HepG2 (cell line): ENCODE measurements around the gene TBC1D16. TPM values are rescaled to one million over a fixed set of nuclear protein-coding genes. Genes with fewer than 3 reads are reported as not detected.

Source experiments
- ATAC-seq: fragments of 200-7000 bp; cut with Tn5 transposase; 3 replicates; pipeline ENCODE4 v1.9.1; 2020; ENCODE audit warnings: mild to moderate bottlenecking, moderate library complexity
- BruUV-seq: library from RNA; stranded (reverse); fragments of 400-500 nt; replicated peaks from 2 replicates; lab custom pipeline; 2021; lab: Mats Ljungman, UMichigan
- CTCF ChIA-PET: fragments of 300-600 bp; formaldehyde crosslinking; extraction: SDS; loops from one replicate; lab custom pipeline; 2021; ENCODE audit warnings: low total read pairs, inconsistent platforms, low intra/inter-chr PET ratio; lab: Yijun Ruan, JAX
- POLR2A ChIA-PET: fragments of 350-600 bp; sonication (Branson Sonifier 250); formaldehyde crosslinking; loops from one replicate; lab custom pipeline; 2020; ENCODE audit warnings: antibody characterized with exemption, inconsistent platforms; lab: Yijun Ruan, JAX
- DNase-seq: peaks from one replicate; pipeline ENCODE4 v3.0.0-alpha.2; 2015; ENCODE audit warnings: low spot score
- FAIRE-seq: peaks from 3 replicates; lab custom pipeline; 2011; peaks lifted over from hg19 to GRCh38; lab: Jason Lieb, UNC
- H2AFZ ChIP-seq: one replicate; pipeline ENCODE4 v1.6.1; 2011; ENCODE audit warnings: low read length, inconsistent platforms
- H3K27ac ChIP-seq: fragments of 300-600 bp; 3 replicates; pipeline ENCODE4 v1.8.0; 2011; ENCODE audit warnings: mixed run types, mild to moderate bottlenecking, mixed read lengths, low read length, inconsistent platforms; ENCODE audit not compliant: insufficient read depth; ENCODE audit errors: extremely low read length
- H3K27me3 ChIP-seq, 2 experiments: fragments of 200-600 bp in 1 of 2; 2 replicates in 1 of 2; 3 replicates in 1 of 2; pipeline versions ENCODE4 v1.6.0 to v1.8.0; 2011; ENCODE audit warnings: low read length in 2 of 2, mild to moderate bottlenecking in 2 of 2, moderate library complexity in 2 of 2, inconsistent platforms in 1 of 2; ENCODE audit not compliant: insufficient read depth in 2 of 2, control insufficient read depth in 1 of 2
- H3K36me3 ChIP-seq, 2 experiments: fragments of 200-600 bp in 1 of 2; replicated peaks in 1 of 2; 2 replicates in 1 of 2; 3 replicates in 1 of 2; pipeline versions ENCODE4 v1.5.1 to v1.8.0; 2011; ENCODE audit warnings: low read length in 2 of 2, inconsistent platforms in 1 of 2; ENCODE audit not compliant: insufficient read depth in 2 of 2, control insufficient read depth in 1 of 2
- H3K4me1 ChIP-seq: 2 replicates; pipeline ENCODE4 v1.5.1; 2012; ENCODE audit warnings: low read length, inconsistent platforms; ENCODE audit not compliant: insufficient read depth
- H3K4me2 ChIP-seq: 2 replicates; pipeline ENCODE4 v1.6.0; 2011; ENCODE audit warnings: low read depth, low read length, inconsistent platforms
- H3K4me3 ChIP-seq, 3 experiments: fragments of 200-600 bp in 1 of 3; sonication (generic), shearing (Covaris generic) in 1 of 3; replicated peaks in 1 of 3; 2 replicates each; pipeline ENCODE4 v1.5.1; 2011 to 2016; ENCODE audit warnings: low read length in 3 of 3, inconsistent platforms in 2 of 3, low read depth in 2 of 3, mild to moderate bottlenecking in 2 of 3, control low read depth in 1 of 3, mixed read lengths in 1 of 3; ENCODE audit not compliant: insufficient read depth in 1 of 3
- H3K79me2 ChIP-seq: one replicate; pipeline ENCODE4 v1.6.1; 2011; ENCODE audit warnings: low read length, inconsistent platforms; ENCODE audit not compliant: insufficient read depth
- H3K9ac ChIP-seq: 2 replicates; pipeline ENCODE4 v1.6.0; 2011; ENCODE audit warnings: mild to moderate bottlenecking, low read depth, low read length, inconsistent platforms; ENCODE audit not compliant: insufficient read depth
- H3K9me3 ChIP-seq: 2 replicates; pipeline ENCODE4 v1.5.1; 2012; ENCODE audit warnings: mild to moderate bottlenecking, low read length
- H4K20me1 ChIP-seq: 2 replicates; pipeline ENCODE4 v1.6.0; 2011; ENCODE audit warnings: inconsistent platforms, mild to moderate bottlenecking, low read length, moderate library complexity; ENCODE audit not compliant: insufficient read depth
- ATF4 ChIP-seq, 2 experiments: fragments of 450-650 bp in 1 of 2; sonication (generic) in 1 of 2; formaldehyde crosslinking; IDR thresholded peaks; 2 replicates each; pipeline versions ENCODE4 v1.5.0 to v1.8.0; 2020 to 2022; ENCODE audit warnings: mild to moderate bottlenecking in 1 of 2, missing genetic modification reagents in 1 of 2
- ETS1 ChIP-seq: sonication (generic); formaldehyde crosslinking; IDR thresholded peaks from 2 replicates; pipeline ENCODE4 v1.4.0; 2020; ENCODE audit warnings: missing genetic modification reagents
- HDAC2 ChIP-seq: sonication (generic); formaldehyde crosslinking; IDR thresholded peaks from 2 replicates; pipeline ENCODE4 v1.4.0; 2020; ENCODE audit warnings: missing genetic modification reagents
- ZFP37 ChIP-seq: sonication (generic); formaldehyde crosslinking; IDR thresholded peaks from 2 replicates; pipeline ENCODE4 v1.4.0; 2020; ENCODE audit warnings: missing genetic modification reagents, borderline replicate concordance
- ZMAT3 ChIP-seq: sonication (generic); formaldehyde crosslinking; conservative IDR thresholded peaks from 2 replicates; pipeline ENCODE4 v1.7.0; 2021; ENCODE audit warnings: missing genetic modification reagents
- ZNF546 ChIP-seq: sonication (generic); formaldehyde crosslinking; conservative IDR thresholded peaks from 2 replicates; pipeline ENCODE4 v1.8.1; 2023; ENCODE audit warnings: mild to moderate bottlenecking, missing genetic modification reagents
- ZNF788 ChIP-seq: sonication (generic); formaldehyde crosslinking; IDR thresholded peaks from 2 replicates; pipeline ENCODE4 v1.5.0; 2020; ENCODE audit warnings: mild to moderate bottlenecking, missing genetic modification reagents, borderline replicate concordance
- WGBS: methylation state at CpG from one replicate; pipeline ENCODE4 v1.1.6; 2017; ENCODE audit warnings: low lambda C conversion rate; 5-methylcytosine and 5-hydroxymethylcytosine counted together
- in situ Hi-C: cut with HindIII; loops from 2 replicates; pipeline ENCODE4 v1.10.0; 2017; ENCODE audit warnings: low pct_unique_long_range_greater_than_20kb; ENCODE audit not compliant: extremely low pct_ligation_motif_present
- intact Hi-C: fragments of 100-400 bp; cut with micrococcal nuclease; formaldehyde crosslinking; loops from one replicate; pipeline ENCODE4 v1.10.0; 2022; ENCODE audit not compliant: unreplicated experiment
- polyA plus RNA-seq, 8 experiments: library from polyadenylated mRNA; depleted of rRNA in 3 of 8; stranded (reverse) in 7 of 8; unstranded in 1 of 8; fragments of >200 nt; fragmentation: Illumina TruSeq in 4 of 8; extraction: Trizol in 4 of 8; gene quantifications; 2 replicates each; pipeline versions ENCODE4 v1.2.1 to v1.2.3, GENCODE V29; 2011 to 2016; ENCODE audit warnings: low read depth in 4 of 8, missing spikeins in 1 of 8, mixed read lengths in 1 of 8; ENCODE audit not compliant: insufficient read depth in 1 of 8
- total RNA-seq, 5 experiments: library from RNA; depleted of rRNA; stranded (reverse); fragments of >200 nt; fragmentation: Illumina TruSeq; extraction: Trizol; gene quantifications; 2 replicates each; pipeline ENCODE4 v1.2.3, GENCODE V29; 2016; ENCODE audit warnings: low read depth in 1 of 5
- TF ChIP-seq, protein P1 (sequence below): sonication (generic); formaldehyde crosslinking; IDR thresholded peaks from 2 replicates; pipeline ENCODE4 v1.5.0; 2020; ENCODE audit warnings: mild to moderate bottlenecking, missing genetic modification reagents
- TF ChIP-seq, protein P2 (sequence below): sonication (generic); formaldehyde crosslinking; IDR thresholded peaks from 2 replicates; pipeline ENCODE4 v1.4.0; 2020; ENCODE audit warnings: missing genetic modification reagents
- TF ChIP-seq, protein P3 (sequence below): IDR thresholded peaks from 2 replicates; pipeline ENCODE4 v1.4.0; 2020; ENCODE audit warnings: mild to moderate bottlenecking, missing genetic modification reagents

Gene TBC1D16
- total and polyA plus RNA-seq, 2 of the 13 experiments (the other 11 are each of a cell fraction or from before 2014, with no cell fraction given), result 14.9 to 24.9 TPM

DNA sequence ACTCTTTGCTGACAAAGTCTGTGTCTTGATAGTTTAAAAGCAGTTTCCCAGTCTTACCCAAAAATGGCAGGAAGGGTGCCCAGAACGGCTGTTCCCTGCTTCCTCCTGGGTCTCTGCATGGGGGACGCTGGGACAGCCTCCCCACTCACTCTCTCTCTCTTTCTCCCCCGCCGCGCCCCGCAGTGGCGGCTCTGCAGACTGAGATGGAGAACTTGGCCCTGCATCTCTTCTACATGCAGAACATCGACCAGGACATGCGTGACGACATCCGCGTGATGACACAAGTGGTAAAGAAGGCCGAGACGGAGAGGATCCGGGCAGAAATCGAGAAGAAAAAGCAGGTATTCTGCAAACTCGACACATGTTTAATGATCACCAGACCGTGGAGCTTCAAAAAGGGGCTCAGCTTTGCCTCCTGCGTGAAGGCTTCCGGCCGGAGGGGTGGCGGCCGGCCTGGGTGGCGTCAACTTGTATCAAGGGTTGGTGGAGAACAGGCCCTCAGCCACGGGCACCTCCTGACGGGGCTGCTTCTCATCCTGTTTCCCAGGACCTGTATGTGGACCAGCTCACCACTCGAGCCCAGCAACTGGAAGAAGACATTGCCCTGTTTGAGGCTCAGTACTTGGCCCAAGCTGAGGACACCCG, 22.8 kb upstream of the TBC1D16 start:
- H3K4me1 ChIP-seq, result no peaks in the 10 kb centered on the region
- ChIA-PET CTCF (no interaction called here), POLR2A (no interaction called here)
- no peak overlapping the region for H3K9ac ChIP-seq
- 91% methylated on average over 28 of the region's 28 CpGs for WGBS
- no peaks in the 10 kb centered on the region for H3K9me3 ChIP-seq
- intact Hi-C loops (no loop called here), in situ Hi-C loops (no loop called here)
- H3K4me3 ChIP-seq, result no peak overlapping the region
- no peaks in the 10 kb centered on the region for H3K79me2 ChIP-seq
- FAIRE-seq (no peak), DNase-seq (no peak), ATAC-seq (no peak)
- no peak overlapping the region for H2AFZ ChIP-seq
- H3K27ac ChIP-seq, result no peak overlapping the region
- H3K4me2 ChIP-seq, result no peak overlapping the region
- H3K27me3 ChIP-seq, result no peaks in the 10 kb centered on the region
- no peaks in the 10 kb centered on the region for H3K36me3 ChIP-seq
- no TSS peak for BruUV-seq
- H4K20me1 ChIP-seq, result no peaks in the 10 kb centered on the region
- TF ChIP-seq ZNF546 (CRISPR knock-in tag) (no peak), ATF4 (CRISPR knock-in tag; IDR thresholded peaks at IDR 0.05) (no peak), ZNF788 (CRISPR knock-in tag) (no peak), ZMAT3 (CRISPR knock-in tag) (no peak), ZFP37 (no peak), HDAC2 (CRISPR knock-in tag) (no peak), ETS1 (CRISPR knock-in tag) (no peak)
- TF ChIP-seq, protein P1, sequence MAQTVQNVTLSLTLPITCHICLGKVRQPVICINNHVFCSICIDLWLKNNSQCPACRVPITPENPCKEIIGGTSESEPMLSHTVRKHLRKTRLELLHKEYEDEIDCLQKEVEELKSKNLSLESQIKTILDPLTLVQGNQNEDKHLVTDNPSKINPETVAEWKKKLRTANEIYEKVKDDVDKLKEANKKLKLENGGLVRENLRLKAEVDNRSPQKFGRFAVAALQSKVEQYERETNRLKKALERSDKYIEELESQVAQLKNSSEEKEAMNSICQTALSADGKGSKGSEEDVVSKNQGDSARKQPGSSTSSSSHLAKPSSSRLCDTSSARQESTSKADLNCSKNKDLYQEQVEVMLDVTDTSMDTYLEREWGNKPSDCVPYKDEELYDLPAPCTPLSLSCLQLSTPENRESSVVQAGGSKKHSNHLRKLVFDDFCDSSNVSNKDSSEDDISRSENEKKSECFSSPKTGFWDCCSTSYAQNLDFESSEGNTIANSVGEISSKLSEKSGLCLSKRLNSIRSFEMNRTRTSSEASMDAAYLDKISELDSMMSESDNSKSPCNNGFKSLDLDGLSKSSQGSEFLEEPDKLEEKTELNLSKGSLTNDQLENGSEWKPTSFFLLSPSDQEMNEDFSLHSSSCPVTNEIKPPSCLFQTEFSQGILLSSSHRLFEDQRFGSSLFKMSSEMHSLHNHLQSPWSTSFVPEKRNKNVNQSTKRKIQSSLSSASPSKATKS (CRISPR knock-in tag), result no peak
- TF ChIP-seq, protein P2, sequence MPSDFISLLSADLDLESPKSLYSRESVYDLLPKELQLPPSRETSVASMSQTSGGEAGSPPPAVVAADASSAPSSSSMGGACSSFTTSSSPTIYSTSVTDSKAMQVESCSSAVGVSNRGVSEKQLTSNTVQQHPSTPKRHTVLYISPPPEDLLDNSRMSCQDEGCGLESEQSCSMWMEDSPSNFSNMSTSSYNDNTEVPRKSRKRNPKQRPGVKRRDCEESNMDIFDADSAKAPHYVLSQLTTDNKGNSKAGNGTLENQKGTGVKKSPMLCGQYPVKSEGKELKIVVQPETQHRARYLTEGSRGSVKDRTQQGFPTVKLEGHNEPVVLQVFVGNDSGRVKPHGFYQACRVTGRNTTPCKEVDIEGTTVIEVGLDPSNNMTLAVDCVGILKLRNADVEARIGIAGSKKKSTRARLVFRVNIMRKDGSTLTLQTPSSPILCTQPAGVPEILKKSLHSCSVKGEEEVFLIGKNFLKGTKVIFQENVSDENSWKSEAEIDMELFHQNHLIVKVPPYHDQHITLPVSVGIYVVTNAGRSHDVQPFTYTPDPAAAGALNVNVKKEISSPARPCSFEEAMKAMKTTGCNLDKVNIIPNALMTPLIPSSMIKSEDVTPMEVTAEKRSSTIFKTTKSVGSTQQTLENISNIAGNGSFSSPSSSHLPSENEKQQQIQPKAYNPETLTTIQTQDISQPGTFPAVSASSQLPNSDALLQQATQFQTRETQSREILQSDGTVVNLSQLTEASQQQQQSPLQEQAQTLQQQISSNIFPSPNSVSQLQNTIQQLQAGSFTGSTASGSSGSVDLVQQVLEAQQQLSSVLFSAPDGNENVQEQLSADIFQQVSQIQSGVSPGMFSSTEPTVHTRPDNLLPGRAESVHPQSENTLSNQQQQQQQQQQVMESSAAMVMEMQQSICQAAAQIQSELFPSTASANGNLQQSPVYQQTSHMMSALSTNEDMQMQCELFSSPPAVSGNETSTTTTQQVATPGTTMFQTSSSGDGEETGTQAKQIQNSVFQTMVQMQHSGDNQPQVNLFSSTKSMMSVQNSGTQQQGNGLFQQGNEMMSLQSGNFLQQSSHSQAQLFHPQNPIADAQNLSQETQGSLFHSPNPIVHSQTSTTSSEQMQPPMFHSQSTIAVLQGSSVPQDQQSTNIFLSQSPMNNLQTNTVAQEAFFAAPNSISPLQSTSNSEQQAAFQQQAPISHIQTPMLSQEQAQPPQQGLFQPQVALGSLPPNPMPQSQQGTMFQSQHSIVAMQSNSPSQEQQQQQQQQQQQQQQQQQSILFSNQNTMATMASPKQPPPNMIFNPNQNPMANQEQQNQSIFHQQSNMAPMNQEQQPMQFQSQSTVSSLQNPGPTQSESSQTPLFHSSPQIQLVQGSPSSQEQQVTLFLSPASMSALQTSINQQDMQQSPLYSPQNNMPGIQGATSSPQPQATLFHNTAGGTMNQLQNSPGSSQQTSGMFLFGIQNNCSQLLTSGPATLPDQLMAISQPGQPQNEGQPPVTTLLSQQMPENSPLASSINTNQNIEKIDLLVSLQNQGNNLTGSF (CRISPR knock-in tag), result no peak
- TF ChIP-seq, protein P3, sequence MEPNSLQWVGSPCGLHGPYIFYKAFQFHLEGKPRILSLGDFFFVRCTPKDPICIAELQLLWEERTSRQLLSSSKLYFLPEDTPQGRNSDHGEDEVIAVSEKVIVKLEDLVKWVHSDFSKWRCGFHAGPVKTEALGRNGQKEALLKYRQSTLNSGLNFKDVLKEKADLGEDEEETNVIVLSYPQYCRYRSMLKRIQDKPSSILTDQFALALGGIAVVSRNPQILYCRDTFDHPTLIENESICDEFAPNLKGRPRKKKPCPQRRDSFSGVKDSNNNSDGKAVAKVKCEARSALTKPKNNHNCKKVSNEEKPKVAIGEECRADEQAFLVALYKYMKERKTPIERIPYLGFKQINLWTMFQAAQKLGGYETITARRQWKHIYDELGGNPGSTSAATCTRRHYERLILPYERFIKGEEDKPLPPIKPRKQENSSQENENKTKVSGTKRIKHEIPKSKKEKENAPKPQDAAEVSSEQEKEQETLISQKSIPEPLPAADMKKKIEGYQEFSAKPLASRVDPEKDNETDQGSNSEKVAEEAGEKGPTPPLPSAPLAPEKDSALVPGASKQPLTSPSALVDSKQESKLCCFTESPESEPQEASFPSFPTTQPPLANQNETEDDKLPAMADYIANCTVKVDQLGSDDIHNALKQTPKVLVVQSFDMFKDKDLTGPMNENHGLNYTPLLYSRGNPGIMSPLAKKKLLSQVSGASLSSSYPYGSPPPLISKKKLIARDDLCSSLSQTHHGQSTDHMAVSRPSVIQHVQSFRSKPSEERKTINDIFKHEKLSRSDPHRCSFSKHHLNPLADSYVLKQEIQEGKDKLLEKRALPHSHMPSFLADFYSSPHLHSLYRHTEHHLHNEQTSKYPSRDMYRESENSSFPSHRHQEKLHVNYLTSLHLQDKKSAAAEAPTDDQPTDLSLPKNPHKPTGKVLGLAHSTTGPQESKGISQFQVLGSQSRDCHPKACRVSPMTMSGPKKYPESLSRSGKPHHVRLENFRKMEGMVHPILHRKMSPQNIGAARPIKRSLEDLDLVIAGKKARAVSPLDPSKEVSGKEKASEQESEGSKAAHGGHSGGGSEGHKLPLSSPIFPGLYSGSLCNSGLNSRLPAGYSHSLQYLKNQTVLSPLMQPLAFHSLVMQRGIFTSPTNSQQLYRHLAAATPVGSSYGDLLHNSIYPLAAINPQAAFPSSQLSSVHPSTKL (CRISPR knock-in tag), result no peak
